Measurements from ENCODE around the gene FUCA2.

DNA sequence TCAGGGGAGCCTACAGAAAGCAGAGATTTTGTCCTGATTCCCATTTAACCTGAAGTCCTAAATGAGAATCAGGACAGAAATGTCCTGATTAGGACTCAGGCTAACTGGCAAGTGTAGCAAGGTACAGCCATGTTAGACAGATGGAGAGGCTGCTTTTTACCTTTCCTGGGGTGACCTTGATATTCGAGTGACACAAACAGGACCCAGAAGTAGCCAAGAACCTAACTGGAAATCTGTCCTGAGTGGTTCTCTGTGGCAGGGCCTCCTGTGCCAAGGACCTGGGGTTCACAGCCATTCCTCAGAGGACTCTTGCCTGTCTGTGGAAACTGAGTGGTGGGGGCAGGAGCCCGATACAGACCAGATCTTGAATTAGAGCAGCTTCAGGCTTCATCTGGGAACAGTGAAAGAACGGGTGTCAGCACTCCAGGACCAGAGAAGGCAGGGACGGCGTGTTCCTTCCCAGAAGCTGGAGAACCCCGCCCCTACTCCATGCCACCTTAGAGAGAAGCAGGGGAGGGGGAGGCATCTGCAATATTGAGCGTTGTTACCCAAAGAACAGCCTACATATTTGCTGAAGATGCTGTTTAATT lies 4.3 kb upstream of the FUCA2 start:
- TF ChIP-seq, protein P1, sequence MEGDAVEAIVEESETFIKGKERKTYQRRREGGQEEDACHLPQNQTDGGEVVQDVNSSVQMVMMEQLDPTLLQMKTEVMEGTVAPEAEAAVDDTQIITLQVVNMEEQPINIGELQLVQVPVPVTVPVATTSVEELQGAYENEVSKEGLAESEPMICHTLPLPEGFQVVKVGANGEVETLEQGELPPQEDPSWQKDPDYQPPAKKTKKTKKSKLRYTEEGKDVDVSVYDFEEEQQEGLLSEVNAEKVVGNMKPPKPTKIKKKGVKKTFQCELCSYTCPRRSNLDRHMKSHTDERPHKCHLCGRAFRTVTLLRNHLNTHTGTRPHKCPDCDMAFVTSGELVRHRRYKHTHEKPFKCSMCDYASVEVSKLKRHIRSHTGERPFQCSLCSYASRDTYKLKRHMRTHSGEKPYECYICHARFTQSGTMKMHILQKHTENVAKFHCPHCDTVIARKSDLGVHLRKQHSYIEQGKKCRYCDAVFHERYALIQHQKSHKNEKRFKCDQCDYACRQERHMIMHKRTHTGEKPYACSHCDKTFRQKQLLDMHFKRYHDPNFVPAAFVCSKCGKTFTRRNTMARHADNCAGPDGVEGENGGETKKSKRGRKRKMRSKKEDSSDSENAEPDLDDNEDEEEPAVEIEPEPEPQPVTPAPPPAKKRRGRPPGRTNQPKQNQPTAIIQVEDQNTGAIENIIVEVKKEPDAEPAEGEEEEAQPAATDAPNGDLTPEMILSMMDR (IDR thresholded peaks at IDR 0.05; ENCODE audit: low read length) = no peak
- no peak for TF ChIP-seq EZH2 (optimal IDR thresholded peaks at IDR 0.05; ENCODE audit: low read depth, low read length)
